GM19035 (cell line): Measurements from ENCODE around the gene TICAM2.

ENCODE experiments used
- ATAC-seq: cut with Tn5 transposase; IDR thresholded peaks from one replicate; pipeline ENCODE4 v1.9.1; 2021; ENCODE audit not compliant: unreplicated experiment

The TICAM2 gene

GRCh38 chr5:115573133-115573532 is 29.1 kb downstream of the TICAM2 start:
- no peak for ATAC-seq

DNA sequence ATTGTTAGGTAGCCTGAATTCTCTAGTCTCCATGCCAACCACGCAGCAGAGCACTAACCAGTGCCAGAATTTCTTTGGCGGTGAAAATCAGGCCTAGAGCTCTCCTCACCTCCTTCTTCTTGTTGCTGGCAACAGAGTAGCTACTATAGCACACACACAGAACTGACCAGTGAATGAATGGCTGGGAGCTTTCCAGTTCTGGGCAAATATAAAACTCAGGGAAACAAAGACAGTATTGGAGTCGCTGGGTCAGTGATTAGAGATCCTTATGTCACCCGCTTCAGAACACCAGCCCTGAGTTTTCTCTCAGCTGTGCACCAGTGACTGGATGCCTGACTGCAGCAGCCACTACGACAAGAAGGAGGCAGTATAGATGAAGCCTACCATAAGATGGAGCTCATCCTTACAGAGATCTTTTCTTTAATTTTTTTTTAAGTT is 30.8 kb downstream of the TICAM2 start:
- ATAC-seq, result no peak

GRCh38 chr5:115568668-115569067 is 33.6 kb downstream of the TICAM2 start:
- no peak for ATAC-seq

GRCh38 chr5:115565233-115565632 is 37.0 kb downstream of the TICAM2 start:
- no peak for ATAC-seq

GRCh38 chr5:115561176-115561575 is 41.1 kb downstream of the TICAM2 start:
- ATAC-seq, result no peak

GRCh38 chr5:115559524-115559923 is 42.8 kb downstream of the TICAM2 start:
- ATAC-seq, result no peak

GRCh38 chr5:115558388-115558956 is 43.8 kb downstream of the TICAM2 start:
- no peak for ATAC-seq

- no peak for ATAC-seq
Observed at GRCh38 chr5:115557667-115558387, 44.5 kb downstream of the TICAM2 start.

GRCh38 chr5:115556276-115556675 is 46.0 kb downstream of the TICAM2 start:
- ATAC-seq, result no peak

GRCh38 chr5:115555084-115555633 is 47.1 kb downstream of the TICAM2 start:
- ATAC-seq, result no peak

DNA sequence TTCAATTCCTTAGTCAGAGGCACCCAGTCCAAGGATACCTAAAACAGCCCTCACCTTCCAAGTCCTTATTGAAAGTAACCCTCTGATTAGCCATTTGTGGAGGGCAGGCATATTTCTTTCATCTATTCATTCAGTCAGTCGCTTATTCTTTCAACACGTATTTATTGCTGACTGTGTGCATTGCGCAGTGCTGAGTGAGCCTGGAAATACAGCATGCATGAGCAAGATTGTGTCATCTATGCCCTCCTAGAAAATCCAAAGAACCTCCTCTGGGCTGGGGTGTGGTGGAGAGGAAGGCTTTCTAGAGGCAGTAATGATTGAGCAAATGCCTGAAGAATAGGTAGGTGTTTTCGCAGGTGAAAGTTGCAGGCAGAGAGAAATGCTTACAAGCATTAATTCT is 49.2 kb downstream of the TICAM2 start:
- no peak for ATAC-seq

DNA sequence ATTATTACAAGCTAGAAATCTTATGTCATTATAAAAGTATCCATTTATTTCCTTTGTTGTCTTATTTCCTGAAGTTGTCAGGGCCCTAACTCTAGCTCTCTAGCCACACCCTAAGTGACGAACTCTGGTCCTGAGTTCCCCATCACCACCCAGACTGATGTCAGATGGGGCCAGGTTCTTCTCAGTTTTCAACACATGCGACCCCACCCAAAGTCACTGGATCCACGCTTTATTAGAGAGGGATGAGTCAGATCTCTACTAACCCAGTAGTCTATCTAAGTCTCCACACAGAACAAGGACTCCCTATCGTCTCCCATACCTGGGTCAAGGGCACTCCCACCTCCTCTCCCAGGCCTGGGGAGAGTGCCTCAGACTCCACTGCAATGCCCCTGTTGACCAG is 50.9 kb downstream of the TICAM2 start:
- no peak for ATAC-seq

- ATAC-seq, result no peak
Observed at GRCh38 chr5:115549154-115549553, 53.1 kb downstream of the TICAM2 start.

DNA sequence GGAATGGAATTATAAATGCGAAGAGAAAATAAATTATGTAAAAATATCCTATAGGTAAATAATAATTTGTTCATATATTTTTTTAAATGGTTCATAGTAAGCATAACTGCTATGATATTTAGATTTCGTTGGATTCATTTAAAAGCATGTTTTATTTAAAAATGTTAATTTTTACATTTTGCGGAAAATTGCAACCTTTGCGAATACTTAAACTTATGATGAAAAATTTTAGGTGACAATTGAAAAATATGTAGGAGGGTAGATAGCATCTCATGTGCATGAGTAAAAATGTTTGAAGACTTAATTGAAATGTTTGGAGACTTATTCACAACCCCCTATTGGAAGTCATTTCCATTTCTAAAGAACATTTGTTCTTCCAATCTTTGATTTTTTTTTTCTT is 53.6 kb downstream of the TICAM2 start:
- no peak for ATAC-seq

DNA sequence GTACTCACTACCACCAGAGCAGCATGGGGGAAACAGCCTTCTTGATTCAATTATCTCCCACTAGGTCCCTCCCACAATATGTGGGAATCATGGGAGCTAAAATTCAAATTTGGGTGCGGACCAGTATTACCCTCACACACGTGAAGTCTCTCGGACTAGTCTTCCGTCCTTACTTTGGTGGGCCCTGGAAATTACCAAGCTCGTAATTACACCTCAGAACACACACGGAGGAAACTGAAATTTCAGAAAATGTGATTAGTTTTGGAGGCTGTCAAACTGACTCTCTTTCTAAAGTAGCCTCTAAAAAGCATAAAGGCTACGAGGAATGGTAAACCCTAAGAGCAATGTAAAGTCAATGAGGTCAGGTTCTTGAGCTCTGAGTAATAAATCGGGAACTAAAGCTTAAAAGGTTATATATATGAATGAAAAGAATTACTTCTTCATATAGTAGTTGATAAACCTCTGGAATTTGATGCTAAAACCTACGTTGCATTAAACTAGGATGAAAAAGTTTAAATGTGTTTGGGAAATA is 56.9 kb downstream of the TICAM2 start:
- ATAC-seq, result no peak

- peak; percentile 96 for ATAC-seq
Observed at GRCh38 chr5:115544436-115545350, 57.6 kb downstream of the TICAM2 start, which contains the start of gene FEM1C. TSS of gene FEM1C (minus strand) at chr5:115544775. CDS start at chr5:115543493, 1,282 bp downstream.

DNA sequence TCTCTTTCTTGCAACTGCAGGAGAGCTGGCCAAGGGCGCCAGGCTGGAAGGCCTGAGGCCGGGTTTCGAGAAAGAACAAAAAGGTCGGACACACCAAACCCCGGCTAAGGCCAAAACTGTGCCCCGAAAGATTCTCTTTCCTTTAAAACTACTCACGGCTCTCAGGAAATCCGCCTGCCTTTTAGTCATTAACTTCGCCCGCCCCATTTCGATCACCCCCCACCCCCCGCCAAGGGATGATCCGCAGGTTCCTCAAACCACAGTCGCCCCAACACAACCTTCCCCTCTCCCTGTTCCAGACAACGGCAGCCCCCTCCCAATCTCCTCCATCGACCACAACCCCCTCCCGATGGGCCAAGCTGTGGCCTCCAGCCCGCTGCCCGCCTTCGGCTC is 58.2 kb downstream of the TICAM2 start:
- peak; percentile 6 for ATAC-seq

GRCh38 chr5:115543365-115544042 is 58.8 kb downstream of the TICAM2 start:
- peak; percentile 23 for ATAC-seq

- no peak for ATAC-seq
Observed at GRCh38 chr5:115542651-115543364, 59.5 kb downstream of the TICAM2 start.

GRCh38 chr5:115542086-115542485 is 60.2 kb downstream of the TICAM2 start:
- ATAC-seq, result no peak
